Testis (tissue), 3 donors: ENCODE measurements around the gene BTBD10. TPM values are rescaled to one million over a fixed set of nuclear protein-coding genes. Genes with fewer than 3 reads are reported as not detected.

Experiments used
- DNase-seq: peaks from one replicate; pipeline ENCODE4 v3.0.0-alpha.2; 2019
- H3K27ac ChIP-seq, 2 donors: fragments of 200-600 bp; sonication (generic); one replicate each; pipeline ENCODE4 v1.5.1; 2019
- H3K27me3 ChIP-seq: fragments of 200-600 bp; sonication (generic); one replicate; pipeline ENCODE4 v1.5.1; 2019
- H3K36me3 ChIP-seq: fragments of 200-600 bp; sonication (generic); one replicate; pipeline ENCODE4 v1.5.1; 2017; ENCODE audit warnings: low read depth; ENCODE audit errors: missing control alignments
- H3K4me1 ChIP-seq: fragments of 200-600 bp; sonication (generic); one replicate; pipeline ENCODE4 v1.5.1; 2019
- H3K4me3 ChIP-seq, 2 donors: fragments of 200-600 bp; sonication (generic); one replicate each; pipeline ENCODE4 v1.5.1; 2017 to 2019
- H3K9me3 ChIP-seq: fragments of 200-600 bp; sonication (generic); one replicate; pipeline ENCODE4 v1.5.1; 2017
- POLR2A ChIP-seq: fragments of 450-650 bp; IDR thresholded peaks from one replicate; pipeline ENCODE4 v1.6.1; 2017; ENCODE audit warnings: antibody characterized with exemption, mild to moderate bottlenecking, moderate library complexity
- WGBS, 2 donors: methylation state at CpG; one replicate each; pipeline ENCODE4 v1.1.5; 2018; 5-methylcytosine and 5-hydroxymethylcytosine counted together
- intact Hi-C: fragments of 100-400 bp; cut with DNase I; formaldehyde crosslinking; loops from one replicate; pipeline ENCODE4 v1.15.1; 2023; ENCODE audit warnings: low total_unique reads
- polyA plus RNA-seq: library from polyadenylated mRNA; stranded (reverse); fragments of 350-450 nt; fragmentation: Illumina TruSeq; extraction: RNeasy Lipid Tissue Mini Kit (QIAGEN cat#74804); gene quantifications from one replicate; pipeline ENCODE4 v1.2.3, GENCODE V29; 2014; ENCODE audit warnings: low read depth, low replicate concordance; ENCODE audit not compliant: insufficient read depth
- total RNA-seq, 2 donors: library from RNA; depleted of rRNA; stranded (reverse); fragments of >200 nt; gene quantifications; one replicate each; pipeline ENCODE4 v1.2.3, GENCODE V29; 2016
- TF ChIP-seq, protein P1 (sequence below), 3 experiments: fragments of 450-650 bp in 2 of 3; fragments of 200-600 bp in 1 of 3; sonication (generic) in 1 of 3; IDR thresholded peaks; one replicate each; pipeline ENCODE4 v1.5.1; 2016 to 2019; ENCODE audit warnings: antibody characterized with exemption in 3 of 3, mild to moderate bottlenecking in 2 of 3, moderate library complexity in 1 of 3

The BTBD10 gene
- total and polyA plus RNA-seq, 3 donors from 2014 or later, result 47.0 to 81.7 (median 69.4) TPM

DNA sequence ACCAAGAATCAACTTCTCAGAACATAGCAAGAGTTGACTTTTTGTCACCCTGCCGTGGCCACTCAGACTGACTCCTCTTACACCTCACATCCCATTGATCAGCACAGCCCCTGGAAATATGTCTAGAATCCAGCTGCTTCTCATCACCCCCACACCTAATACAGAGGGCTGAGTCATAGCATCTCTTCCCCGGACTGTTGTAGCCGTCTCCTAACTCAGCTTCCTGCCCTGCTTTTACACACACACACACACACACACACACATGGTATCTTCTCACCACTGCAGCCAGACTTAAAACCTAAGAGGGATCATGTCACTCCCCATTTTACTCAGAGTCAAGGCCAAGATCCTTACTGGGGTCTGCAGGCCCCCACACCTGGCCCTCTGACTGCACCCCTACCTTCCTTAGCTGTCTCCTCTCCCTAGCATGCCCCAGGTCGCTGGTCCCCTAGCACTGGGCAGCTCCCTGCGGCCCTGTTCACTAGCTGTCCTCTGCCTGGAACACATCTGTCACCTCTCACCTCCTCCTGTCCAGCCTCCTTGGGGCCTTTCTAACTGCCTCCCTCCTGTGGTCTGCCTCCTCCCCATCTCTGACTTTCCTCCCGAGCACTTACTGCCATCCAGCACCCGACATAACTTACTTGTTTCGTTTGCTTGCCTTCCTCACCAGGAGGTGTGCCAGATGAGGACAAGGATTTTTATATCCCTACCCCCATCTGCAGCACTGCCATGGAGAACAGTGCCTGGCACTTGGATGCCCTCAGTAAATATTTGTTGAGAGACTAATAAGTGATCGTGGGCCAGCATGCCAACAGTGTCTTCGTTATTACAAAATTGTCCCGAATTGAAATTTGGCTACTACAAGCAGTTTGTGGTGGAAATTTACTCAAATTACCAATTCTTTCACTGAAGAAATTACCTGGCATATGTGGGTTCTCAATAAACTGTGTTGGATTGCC, 123.5 kb downstream of the BTBD10 start:
- intact Hi-C loops, result no loop called here
- H3K27ac ChIP-seq, result no peak overlapping the region
- H3K9me3 ChIP-seq, result no peaks in the 10 kb centered on the region
- 77 to 80% methylated on average over 11 of the region's 11 CpGs for WGBS, 2 donors
- H3K4me3 ChIP-seq, result no peak overlapping the region
- no peak for DNase-seq
- TF ChIP-seq POLR2A, result no peak
- TF ChIP-seq, protein P1, sequence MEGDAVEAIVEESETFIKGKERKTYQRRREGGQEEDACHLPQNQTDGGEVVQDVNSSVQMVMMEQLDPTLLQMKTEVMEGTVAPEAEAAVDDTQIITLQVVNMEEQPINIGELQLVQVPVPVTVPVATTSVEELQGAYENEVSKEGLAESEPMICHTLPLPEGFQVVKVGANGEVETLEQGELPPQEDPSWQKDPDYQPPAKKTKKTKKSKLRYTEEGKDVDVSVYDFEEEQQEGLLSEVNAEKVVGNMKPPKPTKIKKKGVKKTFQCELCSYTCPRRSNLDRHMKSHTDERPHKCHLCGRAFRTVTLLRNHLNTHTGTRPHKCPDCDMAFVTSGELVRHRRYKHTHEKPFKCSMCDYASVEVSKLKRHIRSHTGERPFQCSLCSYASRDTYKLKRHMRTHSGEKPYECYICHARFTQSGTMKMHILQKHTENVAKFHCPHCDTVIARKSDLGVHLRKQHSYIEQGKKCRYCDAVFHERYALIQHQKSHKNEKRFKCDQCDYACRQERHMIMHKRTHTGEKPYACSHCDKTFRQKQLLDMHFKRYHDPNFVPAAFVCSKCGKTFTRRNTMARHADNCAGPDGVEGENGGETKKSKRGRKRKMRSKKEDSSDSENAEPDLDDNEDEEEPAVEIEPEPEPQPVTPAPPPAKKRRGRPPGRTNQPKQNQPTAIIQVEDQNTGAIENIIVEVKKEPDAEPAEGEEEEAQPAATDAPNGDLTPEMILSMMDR (IDR thresholded peaks at IDR 0.05), result no peak
- no peaks in the 10 kb centered on the region for H3K27me3 ChIP-seq
- no peaks in the 10 kb centered on the region for H3K36me3 ChIP-seq
- H3K4me1 ChIP-seq, result peaks cover 4% of the 10 kb centered on the region

- no peaks in the 10 kb centered on the region for H3K27me3 ChIP-seq
- H3K27ac ChIP-seq, result peak overlapping the region; percentile 44 to 50
- H3K9me3 ChIP-seq, result no peaks in the 10 kb centered on the region
- no peak overlapping the region for H3K4me3 ChIP-seq
- 74 to 83% methylated on average over 9 of the region's 9 CpGs for WGBS, 2 donors
- H3K4me1 ChIP-seq, result peaks cover 4% of the 10 kb centered on the region
- DNase-seq, result no peak
- no peaks in the 10 kb centered on the region for H3K36me3 ChIP-seq
- intact Hi-C loops, result no loop called here
- TF ChIP-seq POLR2A, result no peak
- TF ChIP-seq, protein P1 (IDR thresholded peaks at IDR 0.05), result no peak
Measured at GRCh38 chr11:13338427-13339069, 124.5 kb downstream of the BTBD10 start.

DNA sequence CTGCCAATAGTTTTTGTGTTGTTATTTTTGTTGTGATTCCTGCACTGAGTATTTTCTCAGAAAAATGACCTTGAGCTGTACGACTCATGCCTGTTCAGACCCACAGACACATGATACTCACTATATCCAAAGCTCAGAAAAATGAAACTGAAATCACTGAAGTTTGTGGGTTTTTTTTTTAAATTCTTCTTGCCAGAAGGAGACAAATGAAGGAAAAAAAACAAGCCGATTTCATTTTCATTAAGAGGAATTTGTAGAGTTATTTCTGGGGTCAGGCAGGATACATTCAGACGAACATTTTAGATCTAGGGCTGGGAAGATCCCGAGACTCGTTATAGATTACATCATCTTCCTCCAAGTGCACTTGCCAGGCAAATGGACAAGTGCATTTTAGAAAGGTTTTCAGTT, 125.0 kb downstream of the BTBD10 start:
- no peaks in the 10 kb centered on the region for H3K9me3 ChIP-seq
- no peak overlapping the region for H3K4me3 ChIP-seq
- DNase-seq, result no peak
- intact Hi-C loops, result no loop called here
- 17 to 28% methylated on average over 5 of the region's 5 CpGs for WGBS, 2 donors
- H3K36me3 ChIP-seq, result no peaks in the 10 kb centered on the region
- TF ChIP-seq, protein P1 (IDR thresholded peaks at IDR 0.05), result no peak
- peak overlapping the region; percentile 44 to 50 for H3K27ac ChIP-seq
- peaks cover 6% of the 10 kb centered on the region for H3K4me1 ChIP-seq
- H3K27me3 ChIP-seq, result no peaks in the 10 kb centered on the region

Other genes with a start within 250 kb of the BTBD10 start
- gene BMAL1, start 185.4 kb downstream of the BTBD10 start, total RNA-seq, result 10 to 100 TPM; 35.7 to 40.3 TPM
- gene BMAL1, start 185.4 kb downstream of the BTBD10 start, polyA plus RNA-seq, result 21.5 TPM
- gene PTH, start 32.8 kb upstream of the BTBD10 start, total RNA-seq, result not detected
- gene PTH, start 32.8 kb upstream of the BTBD10 start, polyA plus RNA-seq, result not detected
- 10 to 100 TPM; 52.9 to 65.6 TPM for gene FAR1, start 205.4 kb upstream of the BTBD10 start, total RNA-seq
- 33.8 TPM for gene FAR1, start 205.4 kb upstream of the BTBD10 start, polyA plus RNA-seq